Progenitor cell of endocrine pancreas (in vitro differentiated cells): Measurements from ENCODE around the gene HMCN2. TPM values are rescaled to one million over a fixed set of nuclear protein-coding genes. Genes with fewer than 3 reads are reported as not detected.

Source experiments
- DNase-seq: peaks from one replicate; pipeline ENCODE4 v3.0.0; 2021; ENCODE audit warnings: low spot score; ENCODE audit not compliant: unreplicated experiment
- H3K27ac Mint-ChIP-seq: 2 replicates; pipeline ENCODE4 v1.8.0; 2021; ENCODE audit warnings: mild to moderate bottlenecking, moderate library complexity, mixed read lengths
- H3K27me3 Mint-ChIP-seq: 2 replicates; pipeline ENCODE4 v1.8.0; 2021; ENCODE audit warnings: mixed read lengths
- H3K36me3 Mint-ChIP-seq: 2 replicates; pipeline ENCODE4 v1.8.0; 2022; ENCODE audit warnings: mixed read lengths; ENCODE audit not compliant: insufficient read depth
- H3K4me1 Mint-ChIP-seq: 2 replicates; pipeline ENCODE4 v1.8.0; 2021; ENCODE audit warnings: low read depth, mixed read lengths
- H3K4me3 Mint-ChIP-seq: 2 replicates; pipeline ENCODE4 v1.8.0; 2021; ENCODE audit warnings: low read depth, mild to moderate bottlenecking, moderate library complexity, mixed read lengths
- H3K9me3 Mint-ChIP-seq: 2 replicates; pipeline ENCODE4 v1.8.0; 2021; ENCODE audit warnings: low read depth, mixed read lengths
- total RNA-seq: library from RNA; stranded (reverse); gene quantifications from 2 replicates; pipeline ENCODE4 v1.2.1, GENCODE V29; 2021
- TF ChIP-seq, protein P1 (sequence below): fragments of 200-600 bp; sonication (generic); IDR thresholded peaks from one replicate; pipeline ENCODE4 v1.5.0; 2021; ENCODE audit warnings: antibody characterized with exemption, mild to moderate bottlenecking; ENCODE audit not compliant: unreplicated experiment

HMCN2 gene
- total RNA-seq, 1 donor from 2014 or later = 0.26 TPM

DNA sequence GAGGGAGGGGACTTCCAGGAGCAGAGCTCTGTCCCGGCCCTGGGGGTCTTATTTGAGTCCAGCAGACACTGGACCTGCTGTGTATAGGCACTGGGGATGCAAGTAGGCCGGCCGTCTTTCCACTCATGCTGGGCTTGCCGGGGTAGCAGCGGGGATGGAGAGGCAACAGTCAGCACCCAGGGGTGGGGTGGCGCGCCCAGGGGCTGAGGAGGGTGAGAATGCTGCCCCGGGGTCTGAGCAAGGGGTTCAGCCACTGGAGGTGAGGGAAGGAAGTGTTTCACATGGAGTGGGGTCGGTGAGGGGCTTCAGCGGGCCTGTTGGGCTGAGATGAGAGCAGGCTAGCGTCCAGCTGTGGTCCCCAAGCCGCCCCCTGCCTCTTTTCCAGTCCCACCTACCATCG, 88.8 kb downstream of the HMCN2 start:
- no peaks in the 10 kb centered on the region for H3K9me3 Mint-ChIP-seq
- peaks cover 6% of the 10 kb centered on the region for H3K27me3 Mint-ChIP-seq
- DNase-seq = no peak
- no peaks in the 10 kb centered on the region for H3K4me1 Mint-ChIP-seq
- H3K4me3 Mint-ChIP-seq = no peak overlapping the region
- TF ChIP-seq, protein P1, sequence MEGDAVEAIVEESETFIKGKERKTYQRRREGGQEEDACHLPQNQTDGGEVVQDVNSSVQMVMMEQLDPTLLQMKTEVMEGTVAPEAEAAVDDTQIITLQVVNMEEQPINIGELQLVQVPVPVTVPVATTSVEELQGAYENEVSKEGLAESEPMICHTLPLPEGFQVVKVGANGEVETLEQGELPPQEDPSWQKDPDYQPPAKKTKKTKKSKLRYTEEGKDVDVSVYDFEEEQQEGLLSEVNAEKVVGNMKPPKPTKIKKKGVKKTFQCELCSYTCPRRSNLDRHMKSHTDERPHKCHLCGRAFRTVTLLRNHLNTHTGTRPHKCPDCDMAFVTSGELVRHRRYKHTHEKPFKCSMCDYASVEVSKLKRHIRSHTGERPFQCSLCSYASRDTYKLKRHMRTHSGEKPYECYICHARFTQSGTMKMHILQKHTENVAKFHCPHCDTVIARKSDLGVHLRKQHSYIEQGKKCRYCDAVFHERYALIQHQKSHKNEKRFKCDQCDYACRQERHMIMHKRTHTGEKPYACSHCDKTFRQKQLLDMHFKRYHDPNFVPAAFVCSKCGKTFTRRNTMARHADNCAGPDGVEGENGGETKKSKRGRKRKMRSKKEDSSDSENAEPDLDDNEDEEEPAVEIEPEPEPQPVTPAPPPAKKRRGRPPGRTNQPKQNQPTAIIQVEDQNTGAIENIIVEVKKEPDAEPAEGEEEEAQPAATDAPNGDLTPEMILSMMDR = no peak
- H3K36me3 Mint-ChIP-seq = no peaks in the 10 kb centered on the region
- H3K27ac Mint-ChIP-seq = no peak overlapping the region

DNA sequence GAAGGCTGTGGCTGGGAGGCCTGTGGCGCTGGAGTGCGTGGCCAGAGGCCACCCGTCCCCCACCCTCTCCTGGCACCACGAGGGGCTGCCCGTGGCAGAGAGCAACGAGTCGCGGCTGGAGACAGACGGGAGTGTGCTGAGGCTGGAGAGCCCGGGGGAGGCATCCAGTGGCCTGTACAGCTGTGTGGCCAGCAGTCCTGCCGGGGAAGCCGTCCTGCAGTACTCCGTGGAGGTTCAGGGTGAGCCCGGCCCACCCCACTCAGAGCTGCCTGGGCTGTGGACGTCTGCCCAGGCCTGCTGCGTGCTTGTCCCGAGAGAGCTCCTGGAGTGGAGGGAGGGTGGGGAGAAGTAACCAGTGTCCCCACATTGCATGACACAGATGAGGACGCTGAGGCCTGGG, 89.2 kb downstream of the HMCN2 start:
- H3K27me3 Mint-ChIP-seq = peaks cover 6% of the 10 kb centered on the region
- no peaks in the 10 kb centered on the region for H3K9me3 Mint-ChIP-seq
- no peak overlapping the region for H3K27ac Mint-ChIP-seq
- TF ChIP-seq, protein P1 = no peak
- no peaks in the 10 kb centered on the region for H3K4me1 Mint-ChIP-seq
- H3K4me3 Mint-ChIP-seq = no peak overlapping the region
- no peaks in the 10 kb centered on the region for H3K36me3 Mint-ChIP-seq
- DNase-seq = no peak

DNA sequence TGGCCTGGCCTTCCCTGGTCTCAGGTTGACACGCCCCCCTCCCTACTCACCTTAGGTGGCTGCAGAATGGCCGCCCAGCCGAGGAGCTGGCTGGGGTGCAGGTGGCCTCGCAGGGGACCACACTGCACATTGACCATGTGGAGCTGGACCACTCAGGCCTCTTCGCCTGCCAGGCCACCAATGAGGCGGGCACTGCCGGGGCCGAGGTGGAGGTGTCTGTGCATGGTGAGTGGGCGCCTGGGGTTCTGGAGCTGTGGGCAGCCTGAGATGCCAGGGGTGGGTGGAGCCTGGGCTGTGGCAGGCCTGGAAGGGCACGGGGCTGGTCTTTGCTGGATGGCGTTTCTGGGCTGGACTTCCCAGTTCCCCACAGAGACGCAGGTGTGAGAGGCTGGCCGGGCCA, 90.5 kb downstream of the HMCN2 start:
- TF ChIP-seq, protein P1 = no peak
- Mint-ChIP-seq H3K9me3 (no peaks in the 10 kb centered on the region), H3K27ac (no peak overlapping the region), H3K36me3 (no peaks in the 10 kb centered on the region), H3K4me3 (no peak overlapping the region), H3K4me1 (no peaks in the 10 kb centered on the region), H3K27me3 (peaks cover 6% of the 10 kb centered on the region)
- no peak for DNase-seq

DNA sequence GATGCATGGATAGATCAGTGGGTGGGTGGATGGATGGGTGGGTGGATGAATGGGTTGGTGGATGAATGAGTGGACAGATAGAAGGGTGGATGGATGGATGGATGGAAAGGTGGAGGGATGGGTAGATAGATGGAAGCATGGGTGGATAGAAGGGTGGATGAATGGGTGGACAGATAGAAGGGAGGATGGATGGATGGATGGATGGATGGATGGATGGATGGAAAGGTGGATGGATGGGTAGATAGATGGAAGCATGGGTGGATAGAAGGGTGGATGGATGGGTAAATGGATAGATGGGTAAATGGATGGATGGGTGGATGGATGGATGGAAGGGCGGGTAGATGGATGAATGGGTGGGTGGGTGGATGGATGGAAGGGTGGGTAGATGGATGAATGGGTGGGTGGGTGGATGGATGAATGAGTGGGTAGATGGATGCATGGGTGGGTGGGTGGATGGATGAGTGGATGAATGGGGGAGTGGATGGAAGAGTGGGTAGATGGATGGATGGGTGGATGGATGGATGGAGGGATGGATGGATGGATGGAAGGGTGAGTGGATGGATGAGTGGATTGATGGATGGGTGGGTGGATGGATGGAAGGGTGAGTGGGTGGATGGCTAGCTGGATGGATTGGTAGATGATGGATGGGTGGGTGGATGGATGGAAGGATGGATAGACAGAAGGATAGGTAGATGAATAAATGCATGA, 91.5 kb downstream of the HMCN2 start:
- Mint-ChIP-seq H3K27me3 (peaks cover 6% of the 10 kb centered on the region), H3K9me3 (no peaks in the 10 kb centered on the region), H3K36me3 (no peaks in the 10 kb centered on the region), H3K4me1 (no peaks in the 10 kb centered on the region), H3K4me3 (no peak overlapping the region), H3K27ac (no peak overlapping the region)
- DNase-seq = no peak
- TF ChIP-seq, protein P1 = no peak

DNA sequence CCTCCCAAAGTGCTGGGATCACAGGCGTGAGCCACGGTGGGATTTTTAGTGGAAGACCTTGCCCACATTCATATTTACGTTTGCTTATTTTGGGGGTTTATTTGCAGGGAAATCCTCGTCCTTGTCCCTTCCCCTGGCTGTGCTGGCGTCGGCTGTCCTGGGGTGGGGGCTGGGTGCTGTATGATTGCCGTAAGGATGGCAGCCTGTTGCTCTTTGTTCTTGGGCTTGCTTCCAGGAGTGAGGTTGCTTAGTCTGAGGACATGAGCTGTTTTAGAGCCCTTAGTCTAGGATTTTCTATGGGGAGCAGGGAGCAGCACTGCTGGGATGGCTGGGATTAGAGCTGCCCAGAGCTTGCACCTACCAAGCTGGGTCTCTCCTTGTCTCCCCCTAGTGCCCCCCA, 93.4 kb downstream of the HMCN2 start:
- Mint-ChIP-seq H3K27me3 (peaks cover 3% of the 10 kb centered on the region), H3K4me1 (no peaks in the 10 kb centered on the region), H3K36me3 (no peaks in the 10 kb centered on the region), H3K27ac (no peak overlapping the region), H3K9me3 (no peaks in the 10 kb centered on the region), H3K4me3 (no peak overlapping the region)
- DNase-seq = no peak
- TF ChIP-seq, protein P1 = no peak
